Sciatic nerve (tissue), 2 donors: Measurements from ENCODE around the gene TMEM132A. TPM values are rescaled to one million over a fixed set of nuclear protein-coding genes. Genes with fewer than 3 reads are reported as not detected.

ENCODE experiments used
- ATAC-seq: fragments of 200-7000 bp; cut with Tn5 transposase; one replicate; pipeline ENCODE4 v1.9.1; 2020; ENCODE audit warnings: mild to moderate bottlenecking, moderate library complexity
- DNase-seq: peaks from one replicate; pipeline ENCODE4 v3.0.0-alpha.2; 2020; ENCODE audit warnings: low spot score
- intact Hi-C: fragments of 100-400 bp; cut with DNase I; formaldehyde crosslinking; loops from one replicate; pipeline ENCODE4 v1.14.2; 2022
- total RNA-seq: library from RNA; stranded (reverse); fragmentation: NEBNext Ultra II Directional; extraction: Animal tissue kit (Norgen Biotek cat#: 25700); gene quantifications from one replicate; pipeline ENCODE4 v1.2.1, GENCODE V29; 2021
- donor health status: DM: no; HTN: no; CAD: no.
- donor health status: DM: no; HTN: no; CAD: no.

The TMEM132A gene, protein sequence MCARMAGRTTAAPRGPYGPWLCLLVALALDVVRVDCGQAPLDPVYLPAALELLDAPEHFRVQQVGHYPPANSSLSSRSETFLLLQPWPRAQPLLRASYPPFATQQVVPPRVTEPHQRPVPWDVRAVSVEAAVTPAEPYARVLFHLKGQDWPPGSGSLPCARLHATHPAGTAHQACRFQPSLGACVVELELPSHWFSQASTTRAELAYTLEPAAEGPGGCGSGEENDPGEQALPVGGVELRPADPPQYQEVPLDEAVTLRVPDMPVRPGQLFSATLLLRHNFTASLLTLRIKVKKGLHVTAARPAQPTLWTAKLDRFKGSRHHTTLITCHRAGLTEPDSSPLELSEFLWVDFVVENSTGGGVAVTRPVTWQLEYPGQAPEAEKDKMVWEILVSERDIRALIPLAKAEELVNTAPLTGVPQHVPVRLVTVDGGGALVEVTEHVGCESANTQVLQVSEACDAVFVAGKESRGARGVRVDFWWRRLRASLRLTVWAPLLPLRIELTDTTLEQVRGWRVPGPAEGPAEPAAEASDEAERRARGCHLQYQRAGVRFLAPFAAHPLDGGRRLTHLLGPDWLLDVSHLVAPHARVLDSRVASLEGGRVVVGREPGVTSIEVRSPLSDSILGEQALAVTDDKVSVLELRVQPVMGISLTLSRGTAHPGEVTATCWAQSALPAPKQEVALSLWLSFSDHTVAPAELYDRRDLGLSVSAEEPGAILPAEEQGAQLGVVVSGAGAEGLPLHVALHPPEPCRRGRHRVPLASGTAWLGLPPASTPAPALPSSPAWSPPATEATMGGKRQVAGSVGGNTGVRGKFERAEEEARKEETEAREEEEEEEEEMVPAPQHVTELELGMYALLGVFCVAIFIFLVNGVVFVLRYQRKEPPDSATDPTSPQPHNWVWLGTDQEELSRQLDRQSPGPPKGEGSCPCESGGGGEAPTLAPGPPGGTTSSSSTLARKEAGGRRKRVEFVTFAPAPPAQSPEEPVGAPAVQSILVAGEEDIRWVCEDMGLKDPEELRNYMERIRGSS
- total RNA-seq = 34.2 TPM

DNA sequence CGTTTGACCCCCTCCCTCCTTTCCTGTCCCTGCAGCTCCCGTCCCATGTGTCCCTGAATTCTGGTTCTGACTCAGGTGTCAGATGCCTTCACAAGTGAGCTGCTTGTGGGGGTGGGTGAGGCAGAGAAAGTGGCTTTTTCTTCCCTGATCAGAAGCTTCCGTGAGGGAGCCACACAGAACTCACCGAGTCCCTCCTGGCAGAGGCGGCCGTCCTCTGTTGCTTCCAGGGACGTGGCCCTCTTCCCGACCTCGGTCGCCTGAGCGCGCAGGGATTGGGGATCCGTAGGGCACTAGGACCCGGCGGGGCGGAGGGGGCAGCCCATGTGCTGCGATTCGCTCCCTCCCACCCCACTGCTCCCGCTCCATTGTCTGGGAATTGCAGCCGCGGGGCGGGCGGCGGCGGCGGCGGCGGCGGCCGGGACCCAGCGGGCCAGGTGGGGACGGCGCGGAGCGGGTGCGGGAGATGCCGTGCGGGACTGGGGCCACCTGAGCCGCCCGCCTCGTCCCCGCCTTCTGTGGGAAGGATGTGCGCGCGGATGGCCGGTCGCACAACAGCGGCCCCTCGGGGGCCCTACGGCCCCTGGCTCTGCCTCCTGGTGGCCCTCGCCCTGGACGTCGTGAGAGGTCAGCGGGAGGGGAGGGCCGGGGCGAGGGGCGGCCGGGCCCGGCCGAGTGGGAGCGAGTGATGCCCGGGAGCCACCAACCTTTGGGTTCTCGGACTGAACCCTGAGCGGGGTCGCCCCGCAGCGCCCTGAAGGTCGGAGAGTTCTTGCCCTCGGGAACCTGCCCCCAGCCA, at the start of gene TMEM132A:
TSS of gene TMEM132A (plus strand) at position 351 of the 796 bp plus-strand sequence. CDS start at position 525, 174 bp downstream.
- intact Hi-C loops = no loop called here
- peak; percentile 80 for DNase-seq

DNA sequence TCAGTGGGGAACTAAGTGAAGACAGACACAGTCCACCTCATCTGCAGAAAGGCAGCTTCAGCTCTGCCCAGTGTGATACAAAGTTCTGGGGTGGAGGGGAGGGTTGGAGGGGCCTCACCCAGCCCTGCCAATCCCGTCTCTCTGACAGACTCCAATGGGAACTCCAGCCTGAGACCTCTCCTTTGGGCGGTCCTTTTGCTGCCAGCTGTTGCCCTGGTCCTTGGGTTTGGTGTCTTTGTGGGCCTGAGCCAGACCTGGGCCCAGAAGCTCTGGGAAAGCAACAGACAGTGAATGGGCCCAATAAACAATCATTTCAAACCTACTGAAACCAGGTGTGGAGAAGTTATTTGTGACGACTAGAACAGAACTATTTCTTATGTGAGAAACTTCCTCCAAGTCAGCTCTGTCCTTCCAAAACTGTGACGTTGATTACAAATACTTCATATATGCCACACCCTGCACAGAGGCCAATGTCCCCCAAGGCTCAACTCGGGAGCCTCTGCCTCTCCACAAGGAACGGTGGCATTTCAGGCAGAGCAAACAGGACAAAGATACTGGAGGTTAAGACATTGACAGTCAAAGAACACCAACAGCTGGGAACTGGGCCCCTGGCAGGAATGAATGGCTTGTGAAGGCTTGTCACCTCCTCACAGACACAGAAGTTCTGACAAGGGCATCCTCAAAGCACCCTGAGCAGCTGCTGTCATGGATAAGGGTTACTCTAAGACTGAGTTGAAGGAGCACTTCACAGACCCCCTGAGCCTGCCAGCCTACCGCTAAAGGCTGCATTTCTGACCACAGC, 48.7 kb upstream of the TMEM132A start:
- no peak for ATAC-seq

More for the DNA sequence above, at the start of gene TMEM132A:
- ATAC-seq = peak; percentile 87

DNA sequence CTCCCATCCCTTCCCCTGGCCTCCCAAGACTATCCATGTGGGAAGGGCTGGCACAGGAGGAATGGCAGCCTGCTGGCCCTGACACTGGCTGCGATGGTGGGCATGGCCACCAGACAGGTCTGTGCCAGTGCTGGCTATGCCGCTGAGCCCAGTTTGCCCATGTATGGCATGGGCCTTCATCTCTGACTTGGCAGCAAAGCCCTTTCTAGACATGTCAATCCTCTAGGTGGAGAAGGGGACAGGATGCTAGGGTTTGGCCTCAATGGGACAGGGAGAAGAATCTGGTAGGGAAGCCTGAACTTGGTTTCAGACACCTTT, 48.1 kb upstream of the TMEM132A start:
- no peak for DNase-seq
- ATAC-seq = no peak
- intact Hi-C loops = no loop called here

More for the DNA sequence above, 48.7 kb upstream of the TMEM132A start:
- no peak for DNase-seq
- intact Hi-C loops = no loop called here

DNA sequence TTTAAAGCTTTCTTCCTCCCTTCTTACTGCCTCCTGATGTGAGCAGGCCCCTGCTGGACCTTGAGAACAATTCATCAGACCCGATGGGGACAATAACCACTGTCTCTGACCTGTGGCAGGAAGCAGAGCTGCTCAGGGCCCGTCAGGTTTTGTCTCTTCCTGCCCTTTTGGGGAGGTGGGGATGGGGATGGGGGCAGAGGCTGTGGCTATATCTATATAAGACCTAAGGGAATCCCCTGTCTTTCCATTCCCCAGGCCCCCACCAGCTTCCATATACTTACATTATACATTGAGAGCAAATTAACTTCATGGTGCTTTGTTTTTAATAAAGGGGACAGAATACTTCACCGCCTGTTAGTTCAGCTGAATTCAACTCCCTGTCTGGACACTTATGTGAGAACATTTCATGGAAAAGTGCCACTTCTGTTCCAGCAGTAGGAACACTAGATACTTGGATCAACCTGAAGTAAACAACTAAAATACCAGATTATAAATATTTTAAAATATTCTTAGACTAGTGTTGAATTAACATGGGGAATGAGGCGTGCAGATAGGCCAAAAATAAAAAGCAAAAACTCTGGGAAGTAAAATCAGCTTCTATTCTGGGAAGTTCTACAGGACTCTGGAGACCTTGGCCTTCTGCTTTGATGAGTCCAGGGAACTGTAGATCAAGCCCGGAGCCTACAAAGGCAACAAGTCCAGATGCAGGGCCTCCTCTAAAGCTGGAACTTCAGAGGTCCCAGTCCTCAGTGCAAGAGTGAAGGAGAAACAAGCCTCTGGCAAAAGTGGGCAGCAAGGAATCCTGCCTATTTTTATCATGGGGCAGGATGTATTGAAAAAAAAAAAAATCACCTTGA, 45.8 kb upstream of the TMEM132A start:
- intact Hi-C loops = no loop called here
- DNase-seq = no peak

DNA sequence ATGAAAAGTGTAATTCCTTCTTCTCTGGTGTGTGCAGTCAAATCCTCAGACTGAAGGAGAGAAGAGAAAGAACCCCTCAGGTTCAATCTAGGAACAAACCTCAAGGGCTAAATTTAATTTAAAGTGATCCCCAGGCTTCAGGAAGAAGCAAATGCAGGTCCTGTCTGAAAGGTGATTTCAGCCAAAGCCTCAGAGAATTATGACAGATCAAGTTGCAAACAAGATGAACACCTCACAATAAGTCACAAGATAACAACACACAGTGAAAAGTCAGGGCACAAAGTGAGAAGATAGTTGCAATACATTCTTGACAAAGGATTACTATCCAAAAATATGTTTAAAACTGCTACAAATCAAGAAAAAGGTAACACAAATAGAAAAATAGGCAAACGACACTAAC, 45.2 kb upstream of the TMEM132A start:
- intact Hi-C loops = no loop called here
- no peak for DNase-seq
- no peak for ATAC-seq

More for the DNA sequence above, 45.8 kb upstream of the TMEM132A start:
- peak; percentile 94 for ATAC-seq

DNA sequence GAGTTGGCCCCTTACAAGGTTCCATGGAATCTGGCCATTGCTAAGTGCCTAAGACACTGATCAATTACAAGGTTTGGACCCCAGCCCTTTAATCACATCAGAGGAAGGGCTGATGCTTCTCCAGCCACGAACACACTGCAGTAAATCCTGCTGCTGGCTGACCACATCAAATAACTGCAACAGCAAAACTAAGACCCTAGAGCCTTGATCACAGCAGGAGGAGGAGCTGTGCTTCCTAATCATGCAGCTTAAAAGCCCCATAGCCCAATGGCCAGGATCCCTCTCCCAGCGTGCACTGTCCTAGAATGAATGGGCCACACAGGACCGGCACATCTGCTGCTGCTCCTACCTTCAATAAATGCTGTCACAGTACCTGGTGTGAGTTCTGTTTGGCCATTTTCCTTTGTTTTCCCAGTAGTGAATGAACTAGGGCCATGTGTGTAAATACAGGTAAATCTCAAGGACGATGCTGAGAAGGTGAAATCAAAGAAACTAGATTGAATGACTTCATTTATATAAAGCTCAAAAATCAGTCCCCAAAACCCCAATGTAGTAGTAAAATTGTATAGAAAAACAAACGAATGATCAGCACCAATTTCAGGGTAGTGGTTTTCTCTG, 44.2 kb upstream of the TMEM132A start:
- DNase-seq (no peak), ATAC-seq (no peak)

DNA sequence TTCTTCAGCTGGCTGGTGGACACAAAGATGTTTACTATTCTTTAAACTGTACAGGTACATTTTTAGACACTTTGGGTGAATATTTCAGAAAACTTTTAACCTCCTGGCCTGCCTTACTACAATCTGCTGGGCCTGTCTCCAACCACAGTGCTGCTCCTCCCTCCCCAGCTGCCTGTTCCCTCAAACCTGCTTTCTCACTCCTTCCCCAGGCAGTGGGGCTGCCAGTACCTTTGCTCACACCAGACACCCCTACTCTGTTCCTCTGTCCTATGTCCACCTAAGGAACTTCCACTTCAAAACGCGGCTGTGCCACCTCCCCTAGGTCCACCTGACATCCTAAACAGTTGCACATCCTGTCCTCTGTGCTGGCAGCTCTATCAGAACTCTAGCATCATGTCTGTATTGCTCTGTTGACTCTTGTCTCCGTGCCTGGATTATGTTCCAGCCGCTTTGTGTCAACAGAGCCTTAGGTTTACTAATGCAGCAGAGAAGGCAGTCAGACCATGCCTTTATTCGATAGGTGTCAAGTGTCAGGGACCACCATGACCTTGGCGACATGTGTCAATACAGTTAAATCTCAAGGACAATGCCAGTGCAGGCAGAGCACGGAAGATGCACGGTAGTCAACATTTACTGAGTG, 43.5 kb upstream of the TMEM132A start:
- DNase-seq = no peak
- intact Hi-C loops = no loop called here
- no peak for ATAC-seq

More for the DNA sequence above, 44.2 kb upstream of the TMEM132A start:
- intact Hi-C loops = no loop called here

DNA sequence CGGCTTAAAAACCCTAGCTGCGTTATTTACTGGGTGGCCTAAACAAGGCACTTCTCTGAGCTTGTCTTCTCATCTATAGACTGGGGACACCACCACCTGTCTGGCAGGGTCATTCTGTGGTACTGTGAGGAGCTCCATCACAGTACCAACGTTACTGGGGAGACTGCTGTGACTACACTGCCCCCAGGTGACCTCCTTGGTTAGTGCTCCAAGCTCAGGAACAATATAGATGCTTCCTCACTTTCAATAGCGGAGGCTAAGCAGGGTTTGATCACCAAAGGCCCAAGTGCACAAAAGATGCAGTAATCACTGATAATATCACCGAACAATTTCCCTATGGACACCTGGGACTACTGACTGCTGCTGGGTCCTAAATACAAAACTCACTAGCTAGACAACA, 36.7 kb upstream of the TMEM132A start:
- DNase-seq = no peak
- intact Hi-C loops = no loop called here
- peak; percentile 71 for ATAC-seq

DNA sequence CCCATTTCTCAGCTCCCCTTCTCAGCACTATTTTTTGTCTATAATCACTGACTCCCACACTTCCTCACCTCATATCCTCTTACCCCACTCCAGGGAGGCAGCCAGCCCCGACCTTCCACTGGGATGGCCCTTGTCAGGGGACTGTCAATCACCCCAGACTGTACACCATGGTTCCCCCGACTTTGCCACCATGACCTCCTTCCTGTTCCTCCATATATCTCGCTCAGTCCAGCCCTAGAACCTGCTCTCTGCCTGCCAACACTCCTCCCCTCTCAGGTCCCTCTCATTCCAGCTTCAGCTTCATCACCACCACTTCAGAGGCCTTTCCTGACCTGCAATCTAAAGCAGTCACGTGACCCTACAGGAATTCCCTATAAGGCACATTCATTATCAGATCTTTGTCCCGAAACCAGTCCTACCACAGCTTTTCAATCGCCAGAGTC, 34.4 kb upstream of the TMEM132A start:
- DNase-seq (no peak), ATAC-seq (no peak)
- intact Hi-C loops = no loop called here

DNA sequence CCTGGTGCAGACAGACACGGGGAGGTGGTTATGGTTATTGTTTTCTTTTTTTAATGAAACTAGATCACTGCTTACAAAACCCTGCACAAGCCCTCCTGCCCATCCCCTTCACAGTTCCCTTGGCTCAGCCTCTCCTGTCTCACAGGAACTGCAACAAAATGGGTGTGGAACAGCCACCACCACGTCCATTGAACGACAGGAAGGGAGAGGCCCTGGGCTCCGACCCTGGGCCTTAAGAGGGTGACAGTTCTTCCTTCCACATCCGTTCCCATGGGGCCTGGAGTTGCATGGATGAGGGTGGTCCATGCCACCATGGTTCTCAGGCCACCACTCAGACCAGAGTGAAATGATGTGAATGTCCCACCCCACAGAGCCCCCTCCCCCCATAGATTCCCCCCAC, 33.6 kb upstream of the TMEM132A start:
- intact Hi-C loops = no loop called here
- no peak for ATAC-seq

DNA sequence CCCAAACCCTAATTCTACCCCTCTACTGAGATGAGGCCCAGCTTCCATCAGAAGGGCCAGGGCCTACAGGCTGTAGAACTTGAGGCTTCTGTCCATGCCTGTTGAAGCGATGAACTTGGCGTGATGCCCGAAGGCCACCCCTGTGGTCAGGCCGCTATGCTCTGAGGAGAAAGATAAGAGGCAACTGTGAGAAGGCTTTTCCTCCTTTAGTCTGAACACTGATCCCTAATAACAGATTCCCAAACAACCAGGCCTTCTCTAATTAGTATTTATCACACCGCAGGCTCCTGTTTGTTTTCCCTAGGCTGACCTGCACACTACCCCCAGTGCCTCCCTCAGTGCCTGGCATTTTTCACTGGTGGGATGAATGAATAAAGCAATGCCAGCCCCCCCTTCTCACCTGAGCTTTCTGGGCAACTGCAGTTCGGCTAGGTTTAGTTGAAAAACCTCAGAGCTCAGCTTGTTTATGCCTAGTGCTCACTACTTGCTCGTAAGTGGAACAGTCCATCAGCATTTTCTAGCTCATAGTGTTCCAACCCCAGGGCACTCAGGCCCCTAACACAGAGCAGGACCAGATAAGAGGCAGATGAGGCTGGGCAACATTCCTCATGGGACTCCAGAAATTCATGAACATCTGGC, 33.0 kb upstream of the TMEM132A start:
- intact Hi-C loops = no loop called here
- DNase-seq = no peak
- ATAC-seq = no peak

More for the DNA sequence above, 33.6 kb upstream of the TMEM132A start:
- no peak for DNase-seq

DNA sequence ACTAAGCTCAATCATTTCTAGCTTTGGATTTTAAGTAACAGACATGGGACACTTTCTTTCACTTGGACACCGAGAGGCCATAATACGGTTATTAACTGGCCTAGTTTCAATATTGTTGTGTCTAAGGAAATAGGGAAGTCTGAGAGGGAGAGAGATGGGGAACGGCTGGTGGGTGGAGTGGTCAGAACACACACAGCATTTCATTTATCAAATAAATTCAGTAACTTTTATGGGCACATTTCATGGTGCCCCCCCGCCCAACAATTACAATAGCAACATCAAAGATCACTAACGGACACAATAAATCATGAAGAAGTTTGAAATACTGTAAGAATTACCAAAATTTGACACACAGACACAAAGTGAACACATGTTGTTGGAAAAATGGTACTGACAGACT, 28.6 kb upstream of the TMEM132A start:
- ATAC-seq = no peak

DNA sequence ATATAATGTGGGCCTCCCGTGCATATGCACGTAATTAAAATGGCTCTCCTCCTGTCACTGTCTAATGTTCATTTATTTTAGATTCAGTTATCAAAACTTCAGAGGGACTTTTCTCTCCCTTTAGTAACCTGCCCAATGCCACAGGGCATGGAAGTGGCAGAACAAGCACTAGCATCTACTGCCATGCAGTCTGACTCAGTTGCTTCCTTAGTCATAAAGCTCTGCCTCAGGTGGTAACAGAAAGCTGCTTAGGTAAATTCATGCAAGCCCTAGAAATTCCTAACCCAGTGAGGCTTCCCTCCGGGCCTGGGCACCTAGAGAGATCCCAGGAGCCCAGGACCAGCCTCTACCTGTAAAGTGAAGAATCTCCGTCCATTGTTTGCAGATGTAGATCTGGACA, 26.8 kb upstream of the TMEM132A start:
- intact Hi-C loops = loop anchor here (5.0 kb wide), 1 partner anchor 65 kb away; no protein-coding TSS in a partner anchor
- DNase-seq (no peak), ATAC-seq (no peak)

More for the DNA sequence above, 28.6 kb upstream of the TMEM132A start:
- no peak for DNase-seq
- intact Hi-C loops = loop anchor here (5.0 kb wide), 1 partner anchor 63 kb away; no protein-coding TSS in a partner anchor

DNA sequence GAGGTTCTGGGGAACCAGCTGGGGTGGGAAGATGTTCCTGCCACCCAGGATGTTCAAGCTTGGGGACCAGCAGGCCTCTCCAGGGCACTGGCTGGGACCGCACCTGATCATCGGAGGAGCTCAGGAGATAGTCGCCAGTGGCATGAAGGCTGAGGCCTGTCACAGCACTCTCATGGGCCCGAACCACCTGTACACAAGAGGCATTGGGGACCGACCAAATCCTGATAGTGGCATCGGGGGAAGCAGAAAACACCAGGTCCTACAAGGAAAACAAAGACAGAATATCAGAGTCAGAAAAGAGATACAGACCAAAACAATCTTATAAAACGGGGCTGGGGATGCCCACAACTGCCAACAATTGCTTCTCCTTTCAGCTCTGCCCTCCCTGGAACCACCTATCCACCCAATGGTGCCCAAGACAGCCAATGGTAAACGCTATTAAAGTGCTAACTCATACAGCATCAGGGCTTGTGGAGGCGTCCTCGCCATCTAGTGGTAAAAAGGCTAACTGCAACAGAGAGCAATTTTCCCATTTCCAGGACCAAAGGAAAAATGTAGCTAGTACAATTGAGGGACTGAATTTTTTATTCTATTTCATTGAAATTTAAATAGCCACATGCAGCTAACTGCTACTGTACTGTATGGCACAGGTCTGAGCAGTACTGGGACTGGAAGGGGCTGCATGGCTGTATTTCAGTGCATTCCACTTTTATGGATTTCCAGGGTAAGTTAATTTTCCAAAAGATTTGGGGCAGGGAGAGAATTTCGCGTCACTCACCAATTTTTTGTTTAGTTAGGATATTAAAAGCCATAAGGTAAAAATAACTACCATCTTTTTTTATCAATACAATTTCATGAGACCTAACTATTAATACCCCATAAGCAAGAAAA, 25.0 kb upstream of the TMEM132A start:
- peak; percentile 72 for ATAC-seq
- DNase-seq = no peak
- intact Hi-C loops = loop anchor here (5.0 kb wide), 1 partner anchor 67 kb away; no protein-coding TSS in a partner anchor

DNA sequence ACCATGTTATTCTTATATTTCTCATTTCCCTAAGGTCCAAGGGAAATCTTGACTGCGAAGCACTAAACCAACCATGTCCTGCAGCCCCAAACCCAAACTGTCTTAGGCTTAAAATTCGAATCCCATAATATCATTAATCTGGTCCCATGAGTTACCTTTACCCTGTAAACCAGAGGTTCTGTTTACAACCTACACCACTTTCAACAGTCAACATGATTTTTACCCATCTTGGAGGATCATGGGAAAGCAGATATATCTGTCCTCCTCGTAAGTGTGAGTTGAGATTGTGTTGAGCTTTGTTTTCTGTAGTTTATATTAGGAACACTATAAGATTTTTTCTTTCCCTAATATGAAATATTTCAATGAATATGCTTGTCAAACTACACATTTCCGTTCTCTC, 24.3 kb upstream of the TMEM132A start:
- intact Hi-C loops = loop anchor here (5.0 kb wide), 1 partner anchor 68 kb away; no protein-coding TSS in a partner anchor

More for the DNA sequence above, 24.3 kb upstream of the TMEM132A start:
- no peak for DNase-seq
- no peak for ATAC-seq
